Right lobe of liver (tissue), 6 donors: ENCODE data around the gene FAM110D. TPM values are rescaled to one million over a fixed set of nuclear protein-coding genes. Genes with fewer than 3 reads are reported as not detected.
A peak's percentile ranks its signal among the peaks of the same experiment; 100 is the strongest.

Source experiments
- ATAC-seq, 4 donors: fragments of 200-7000 bp; cut with Tn5 transposase; one replicate each; pipeline ENCODE4 v1.9.1; 2020; ENCODE audit warnings: mild to moderate bottlenecking in 4 of 4, moderate library complexity in 4 of 4
- DNase-seq, 3 donors: peaks; one replicate each; pipeline ENCODE4 v3.0.0-alpha.2; 2020
- H3K27ac ChIP-seq, 3 donors: fragments of 200-600 bp; one replicate each; pipeline ENCODE4 v1.8.0; 2022
- H3K27me3 ChIP-seq, 2 donors: fragments of 200-600 bp; one replicate each; pipeline ENCODE4 v1.8.0; 2022
- H3K36me3 ChIP-seq, 4 donors: fragments of 200-600 bp; sonication (generic) in 1 of 4; one replicate each; pipeline versions ENCODE4 v1.5.1 to v1.8.0; 2017 to 2022; ENCODE audit warnings: control low read depth in 1 of 4
- H3K4me1 ChIP-seq, 4 donors: fragments of 200-600 bp; sonication (generic) in 1 of 4; one replicate each; pipeline versions ENCODE4 v1.5.1 to v1.8.0; 2017 to 2022; ENCODE audit warnings: control low read depth in 1 of 4
- H3K4me3 ChIP-seq, 3 donors: fragments of 200-600 bp; one replicate each; pipeline ENCODE4 v1.8.0; 2022
- H3K9me3 ChIP-seq, 4 donors: fragments of 200-600 bp; sonication (generic) in 1 of 4; one replicate each; pipeline versions ENCODE4 v1.5.1 to v1.8.0; 2017 to 2022; ENCODE audit warnings: control low read depth in 1 of 4
- CTCF ChIP-seq, 4 donors: fragments of 200-600 bp in 3 of 4; fragments of 450-650 bp in 1 of 4; IDR thresholded peaks; one replicate each; pipeline versions ENCODE4 v1.5.1 to v1.8.0; 2016 to 2022; ENCODE audit warnings: antibody characterized with exemption in 4 of 4, mild to moderate bottlenecking in 2 of 4
- POLR2A ChIP-seq: fragments of 450-650 bp; IDR thresholded peaks from one replicate; pipeline ENCODE4 v1.6.1; 2017; ENCODE audit warnings: antibody characterized with exemption, mild to moderate bottlenecking
- WGBS: methylation state at CpG from one replicate; pipeline ENCODE4 v1.1.6; 2018; ENCODE audit warnings: low coverage, low lambda C conversion rate; ENCODE audit not compliant: insufficient coverage; ENCODE audit errors: missing lambda C conversion rate; 5-methylcytosine and 5-hydroxymethylcytosine counted together
- intact Hi-C, 2 donors: fragments of 100-400 bp; cut with DNase I; formaldehyde crosslinking; loops; one replicate each; pipeline versions ENCODE4 v1.11.2 to v1.14.1; 2022
- total RNA-seq, 6 experiments: library from RNA; depleted of rRNA in 2 of 6; stranded (reverse); fragments of >200 nt in 2 of 6; fragmentation: NEBNext Ultra II Directional in 3 of 6; extraction: Animal tissue kit (Norgen Biotek cat#: 25700) in 3 of 6; gene quantifications; one replicate each; pipeline versions ENCODE4 v1.1.0 to v1.2.4, GENCODE V29; 2016 to 2023
- donor health status: DM: no; HTN: yes; CAD: no.
- donor health status: DM: no; HTN: no; CAD: no.
- donor health status: DM: no; HTN: no; CAD: no.
- donor health status: DM: no; HTN: yes; CAD: no.
- donor health status: DM: no; HTN: yes; CAD: no.

The FAM110D gene
- total RNA-seq, 6 experiments from 2014 or later: 0.22 to 0.53 (median 0.34) TPM

DNA sequence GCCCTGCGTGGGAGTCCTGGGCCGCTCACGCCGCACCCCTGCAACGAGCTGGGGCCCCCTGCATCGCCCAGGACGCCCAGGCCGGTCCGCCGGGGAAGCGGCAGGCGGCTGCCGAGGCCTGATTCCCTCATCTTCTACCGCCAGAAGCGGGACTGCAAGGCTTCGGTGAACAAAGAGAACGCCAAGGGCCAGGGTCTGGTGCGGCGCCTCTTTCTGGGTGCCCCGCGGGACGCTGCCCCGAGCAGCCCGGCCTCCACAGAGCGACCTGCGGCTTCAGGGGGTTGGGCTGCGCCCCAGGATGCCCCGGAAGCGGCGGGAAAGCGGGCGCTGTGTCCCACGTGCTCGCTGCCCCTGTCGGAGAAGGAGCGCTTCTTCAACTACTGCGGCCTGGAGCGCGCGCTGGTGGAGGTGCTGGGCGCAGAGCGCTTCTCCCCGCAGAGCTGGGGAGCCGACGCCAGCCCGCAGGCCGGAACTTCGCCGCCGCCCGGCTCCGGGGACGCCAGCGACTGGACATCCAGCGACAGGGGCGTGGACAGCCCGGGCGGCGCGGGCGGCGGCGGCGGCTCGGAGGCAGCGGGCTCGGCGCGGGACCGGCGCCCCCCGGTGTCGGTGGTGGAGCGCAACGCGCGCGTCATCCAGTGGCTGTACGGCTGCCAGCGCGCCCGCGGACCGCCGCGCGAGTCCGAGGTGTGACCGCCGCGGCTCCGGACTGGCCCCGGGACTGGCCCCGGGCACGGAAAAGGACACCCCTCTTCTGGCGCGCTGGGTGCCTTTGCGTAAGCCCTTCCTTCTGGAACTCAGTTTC, 2.7 kb downstream of the FAM110D start:
- intact Hi-C loops: no loop called here
- H3K27me3 ChIP-seq: no peaks in the 10 kb centered on the region
- peak; percentile 14 to 38 (median 22) for TF ChIP-seq CTCF (IDR thresholded peaks at IDR 0.05)
- TF ChIP-seq POLR2A: no peak
- peak in 2 of 3 donors; percentile 64 to 68 for DNase-seq
- H3K36me3 ChIP-seq: no peaks in the 10 kb centered on the region
- peak overlapping the region; percentile 30 to 50 (median 35) for H3K4me3 ChIP-seq
- H3K27ac ChIP-seq: no peak overlapping the region
- H3K9me3 ChIP-seq: no peaks in the 10 kb centered on the region
- WGBS: 0% methylated on average over 3 of the region's 98 CpGs
- peaks cover 0 to 11% (median 0%) of the 10 kb centered on the region in 4 donors for H3K4me1 ChIP-seq
- peak; percentile 61 to 68 (median 68) for ATAC-seq

DNA sequence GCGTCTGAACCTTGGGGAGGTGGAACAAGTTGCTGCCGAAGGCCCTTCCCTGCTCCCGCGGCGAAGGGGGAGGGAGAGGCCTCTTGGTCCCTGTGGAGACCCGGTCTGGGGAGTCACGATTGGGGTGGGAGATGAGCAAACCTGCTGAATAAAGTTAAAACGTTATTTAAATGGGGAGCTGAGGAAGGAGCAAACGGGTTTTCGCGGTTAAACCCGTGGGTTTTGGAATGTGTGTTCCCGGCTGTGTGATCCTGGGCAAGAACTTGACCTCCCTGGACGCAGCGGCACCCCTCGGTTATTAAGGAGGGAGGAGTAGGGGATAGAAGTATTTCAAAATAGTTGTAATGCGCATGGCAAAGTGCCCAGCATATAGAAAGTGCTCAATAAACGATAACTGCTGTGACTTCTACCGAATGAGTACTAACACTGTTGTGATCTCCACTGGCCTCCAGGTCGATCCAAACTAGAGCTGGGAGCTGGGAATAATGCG, 3.4 kb downstream of the FAM110D start:
- no peak for TF ChIP-seq POLR2A
- TF ChIP-seq CTCF (IDR thresholded peaks at IDR 0.05): no peak
- Histone ChIP-seq H3K4me1 (peaks cover 0 to 11% (median 0%) of the 10 kb centered on the region in 4 donors), H3K27ac (no peak overlapping the region), H3K4me3 (peak overlapping the region; percentile 30 to 50 (median 35)), H3K9me3 (no peaks in the 10 kb centered on the region), H3K36me3 (no peaks in the 10 kb centered on the region), H3K27me3 (no peaks in the 10 kb centered on the region)
- ATAC-seq (no peak), DNase-seq (no peak)
- 20% methylated on average over 19 of the region's 21 CpGs for WGBS
- intact Hi-C loops: no loop called here

DNA sequence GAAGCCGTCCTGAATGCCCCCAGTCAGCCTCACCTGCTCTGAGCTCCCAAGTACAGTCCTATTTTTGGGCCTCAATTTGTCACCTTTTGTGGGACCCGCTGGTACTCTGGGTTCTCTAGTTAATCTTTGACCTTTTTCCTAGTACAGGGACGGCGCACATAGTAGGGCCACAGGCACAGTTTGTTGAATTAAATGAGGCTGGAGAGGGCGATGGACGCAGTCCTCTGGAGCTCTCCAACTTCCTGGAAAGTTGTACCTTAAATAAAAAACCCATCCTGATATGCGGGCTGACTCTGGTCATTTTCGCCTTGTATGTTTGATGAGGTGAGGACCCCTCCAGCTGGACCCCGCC, 4.8 kb downstream of the FAM110D start:
- no peaks in the 10 kb centered on the region for H3K9me3 ChIP-seq
- DNase-seq (peak in 1 of 3 donors; percentile 12), ATAC-seq (no peak)
- no peak for TF ChIP-seq CTCF (IDR thresholded peaks at IDR 0.05)
- no peak for TF ChIP-seq POLR2A
- WGBS: 62% methylated on average over 6 of the region's 9 CpGs
- intact Hi-C loops: no loop called here
- H3K4me3 ChIP-seq: peak overlapping the region in 2 of 3 donors; percentile 7 to 26
- H3K4me1 ChIP-seq: peaks cover 0 to 11% (median 0%) of the 10 kb centered on the region in 4 donors
- H3K27me3 ChIP-seq: no peaks in the 10 kb centered on the region
- no peak overlapping the region for H3K27ac ChIP-seq
- H3K36me3 ChIP-seq: no peaks in the 10 kb centered on the region

DNA sequence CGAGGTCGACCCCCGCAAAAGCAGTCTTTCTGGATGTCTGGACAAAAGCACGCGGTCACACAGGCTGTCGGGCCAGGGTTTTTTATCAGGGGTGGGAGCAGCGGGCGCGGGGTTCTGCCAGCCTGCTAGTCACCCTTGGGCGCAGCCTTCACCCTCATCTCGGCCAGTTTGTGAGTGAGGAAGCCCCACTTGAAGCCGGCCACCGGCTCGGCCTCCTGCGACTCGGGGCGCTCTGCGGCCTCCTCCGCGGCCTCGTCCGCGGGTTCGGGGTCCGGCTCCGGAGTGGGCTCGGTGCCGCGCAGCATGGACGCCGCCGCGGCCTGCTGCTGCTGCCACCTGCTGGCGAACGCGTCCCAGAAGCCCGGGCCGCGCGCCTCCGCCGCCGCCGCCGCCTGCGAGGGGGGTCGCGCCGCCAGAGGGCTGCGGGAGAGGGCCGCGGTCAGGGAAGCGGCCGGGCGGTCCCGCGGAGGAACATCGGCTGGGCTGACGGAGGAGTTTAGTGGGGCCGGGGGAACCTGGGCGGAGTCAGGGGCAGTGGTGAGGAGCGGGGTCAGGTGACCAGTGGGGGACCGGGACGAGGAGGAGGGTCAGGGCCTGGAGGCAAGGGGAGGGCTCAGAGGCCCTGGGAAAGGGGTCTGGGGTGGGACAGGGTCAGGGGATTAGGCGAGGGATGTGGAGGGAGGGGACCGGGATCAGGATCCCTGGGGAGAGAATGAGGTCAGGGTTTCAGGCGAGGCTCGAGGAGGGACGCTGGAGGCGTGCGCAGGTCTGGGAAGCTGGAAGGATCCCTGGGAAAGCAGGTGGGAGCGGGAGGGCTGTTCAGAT, 5.4 kb downstream of the FAM110D start:
- DNase-seq (peak in 2 of 3 donors; percentile 45 to 55), ATAC-seq (peak; percentile 43 to 68 (median 56))
- 20% methylated on average over 32 of the region's 72 CpGs for WGBS
- TF ChIP-seq POLR2A (no peak), CTCF (IDR thresholded peaks at IDR 0.05) (peak; percentile 58 to 83 (median 65))
- no peak overlapping the region for H3K27ac ChIP-seq
- no peaks in the 10 kb centered on the region for H3K9me3 ChIP-seq
- intact Hi-C loops: no loop called here
- H3K4me3 ChIP-seq: peak overlapping the region; percentile 7 to 46 (median 26)
- H3K4me1 ChIP-seq: peaks cover 0 to 11% (median 0%) of the 10 kb centered on the region in 4 donors
- no peaks in the 10 kb centered on the region for H3K27me3 ChIP-seq
- H3K36me3 ChIP-seq: no peaks in the 10 kb centered on the region
